Panc1 (cell line): Measurements from ENCODE around the gene TPGS2.

ENCODE experiments used
- POLR2AphosphoS5 ChIP-seq: IDR thresholded peaks from 2 replicates; pipeline ENCODE4 v1.6.1; 2012; ENCODE audit warnings: mild to moderate bottlenecking, low read depth, low read length, moderate library complexity
- SIN3A ChIP-seq: IDR thresholded peaks from 2 replicates; pipeline ENCODE4 v1.6.1; 2012; ENCODE audit warnings: low read depth, mild to moderate bottlenecking, low read length, moderate library complexity, borderline replicate concordance; ENCODE audit not compliant: insufficient read depth
- TCF7L2 ChIP-seq: IDR thresholded peaks from 2 replicates; pipeline ENCODE4 v1.6.1; 2011; ENCODE audit warnings: mild to moderate bottlenecking, low read depth, low read length, inconsistent platforms
- TF ChIP-seq, protein P1 (sequence below): fragments of 450-650 bp; IDR thresholded peaks from 2 replicates; pipeline ENCODE4 v1.5.1; 2017; ENCODE audit warnings: mild to moderate bottlenecking
- TF ChIP-seq, protein P2 (sequence below), 2 experiments: IDR thresholded peaks; 2 replicates each; pipeline ENCODE4 v1.6.1; 2011 to 2012; ENCODE audit warnings: low read depth in 2 of 2, control low read depth in 1 of 2, low read length in 1 of 2, mild to moderate bottlenecking in 1 of 2, moderate library complexity in 1 of 2; ENCODE audit not compliant: insufficient read depth in 1 of 2

DNA sequence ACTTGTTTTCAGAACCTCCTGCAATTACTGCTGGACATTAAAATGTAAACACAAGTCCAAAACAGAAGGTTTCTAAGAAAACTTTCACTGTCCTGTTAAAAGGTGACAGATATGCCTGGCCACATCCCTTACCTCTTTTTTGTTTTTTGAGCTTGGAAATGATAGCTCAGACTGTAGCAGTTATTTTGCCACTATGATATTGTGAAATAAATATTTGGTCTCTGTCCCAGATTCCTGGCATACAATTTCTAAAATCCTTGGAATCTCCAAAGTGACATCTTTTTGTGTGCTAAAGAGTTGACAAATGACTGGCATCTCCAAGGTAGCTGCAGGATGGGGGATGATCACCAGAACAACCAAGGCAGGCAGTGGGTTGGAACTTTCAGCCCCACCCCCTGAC lies 16.8 kb downstream of the TPGS2 start:
- TF ChIP-seq POLR2AphosphoS5 (no peak), SIN3A (no peak), TCF7L2 (no peak)
- TF ChIP-seq, protein P1, sequence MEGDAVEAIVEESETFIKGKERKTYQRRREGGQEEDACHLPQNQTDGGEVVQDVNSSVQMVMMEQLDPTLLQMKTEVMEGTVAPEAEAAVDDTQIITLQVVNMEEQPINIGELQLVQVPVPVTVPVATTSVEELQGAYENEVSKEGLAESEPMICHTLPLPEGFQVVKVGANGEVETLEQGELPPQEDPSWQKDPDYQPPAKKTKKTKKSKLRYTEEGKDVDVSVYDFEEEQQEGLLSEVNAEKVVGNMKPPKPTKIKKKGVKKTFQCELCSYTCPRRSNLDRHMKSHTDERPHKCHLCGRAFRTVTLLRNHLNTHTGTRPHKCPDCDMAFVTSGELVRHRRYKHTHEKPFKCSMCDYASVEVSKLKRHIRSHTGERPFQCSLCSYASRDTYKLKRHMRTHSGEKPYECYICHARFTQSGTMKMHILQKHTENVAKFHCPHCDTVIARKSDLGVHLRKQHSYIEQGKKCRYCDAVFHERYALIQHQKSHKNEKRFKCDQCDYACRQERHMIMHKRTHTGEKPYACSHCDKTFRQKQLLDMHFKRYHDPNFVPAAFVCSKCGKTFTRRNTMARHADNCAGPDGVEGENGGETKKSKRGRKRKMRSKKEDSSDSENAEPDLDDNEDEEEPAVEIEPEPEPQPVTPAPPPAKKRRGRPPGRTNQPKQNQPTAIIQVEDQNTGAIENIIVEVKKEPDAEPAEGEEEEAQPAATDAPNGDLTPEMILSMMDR, result no peak
- TF ChIP-seq, protein P2, sequence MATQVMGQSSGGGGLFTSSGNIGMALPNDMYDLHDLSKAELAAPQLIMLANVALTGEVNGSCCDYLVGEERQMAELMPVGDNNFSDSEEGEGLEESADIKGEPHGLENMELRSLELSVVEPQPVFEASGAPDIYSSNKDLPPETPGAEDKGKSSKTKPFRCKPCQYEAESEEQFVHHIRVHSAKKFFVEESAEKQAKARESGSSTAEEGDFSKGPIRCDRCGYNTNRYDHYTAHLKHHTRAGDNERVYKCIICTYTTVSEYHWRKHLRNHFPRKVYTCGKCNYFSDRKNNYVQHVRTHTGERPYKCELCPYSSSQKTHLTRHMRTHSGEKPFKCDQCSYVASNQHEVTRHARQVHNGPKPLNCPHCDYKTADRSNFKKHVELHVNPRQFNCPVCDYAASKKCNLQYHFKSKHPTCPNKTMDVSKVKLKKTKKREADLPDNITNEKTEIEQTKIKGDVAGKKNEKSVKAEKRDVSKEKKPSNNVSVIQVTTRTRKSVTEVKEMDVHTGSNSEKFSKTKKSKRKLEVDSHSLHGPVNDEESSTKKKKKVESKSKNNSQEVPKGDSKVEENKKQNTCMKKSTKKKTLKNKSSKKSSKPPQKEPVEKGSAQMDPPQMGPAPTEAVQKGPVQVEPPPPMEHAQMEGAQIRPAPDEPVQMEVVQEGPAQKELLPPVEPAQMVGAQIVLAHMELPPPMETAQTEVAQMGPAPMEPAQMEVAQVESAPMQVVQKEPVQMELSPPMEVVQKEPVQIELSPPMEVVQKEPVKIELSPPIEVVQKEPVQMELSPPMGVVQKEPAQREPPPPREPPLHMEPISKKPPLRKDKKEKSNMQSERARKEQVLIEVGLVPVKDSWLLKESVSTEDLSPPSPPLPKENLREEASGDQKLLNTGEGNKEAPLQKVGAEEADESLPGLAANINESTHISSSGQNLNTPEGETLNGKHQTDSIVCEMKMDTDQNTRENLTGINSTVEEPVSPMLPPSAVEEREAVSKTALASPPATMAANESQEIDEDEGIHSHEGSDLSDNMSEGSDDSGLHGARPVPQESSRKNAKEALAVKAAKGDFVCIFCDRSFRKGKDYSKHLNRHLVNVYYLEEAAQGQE (IDR thresholded peaks at IDR 0.05; ENCODE audit: insufficient read depth in 1 of 2, low read depth in 2 of 2, low read length in 1 of 2), result no peak
